Smooth muscle cell (in vitro differentiated cells): ENCODE results near the gene KIF3B. TPM values are rescaled to one million over a fixed set of nuclear protein-coding genes. Genes with fewer than 3 reads are reported as not detected.

Source experiments
- DNase-seq: peaks from one replicate; lab custom pipeline; 2025; ENCODE audit not compliant: unreplicated experiment; lab: John Stamatoyannopoulos, UW
- H2AFZ ChIP-seq: fragments of 200-600 bp; sonication (generic); 2 replicates; pipeline ENCODE4 v1.6.0; 2016; ENCODE audit warnings: antibody characterized with exemption, low read depth, mild to moderate bottlenecking
- H3F3A ChIP-seq: fragments of 200-600 bp; sonication (generic); 2 replicates; pipeline ENCODE4 v1.6.0; 2017; ENCODE audit warnings: antibody characterized with exemption, low read depth
- H3K27ac ChIP-seq: fragments of 200-600 bp; sonication (generic); 2 replicates; pipeline ENCODE4 v1.5.1; 2016; ENCODE audit warnings: low read depth, mild to moderate bottlenecking
- H3K27me3 ChIP-seq: fragments of 200-600 bp; sonication (generic); 2 replicates; pipeline ENCODE4 v1.6.1; 2016; ENCODE audit warnings: low read depth, mild to moderate bottlenecking
- H3K36me3 ChIP-seq: fragments of 200-600 bp; sonication (generic); 2 replicates; pipeline ENCODE4 v1.5.1; 2016; ENCODE audit warnings: low read depth
- H3K4me1 ChIP-seq: fragments of 200-600 bp; sonication (generic); 2 replicates; pipeline ENCODE4 v1.5.1; 2016; ENCODE audit warnings: low read depth
- H3K4me2 ChIP-seq: fragments of 200-600 bp; sonication (generic); 2 replicates; pipeline ENCODE4 v1.6.0; 2016; ENCODE audit warnings: mild to moderate bottlenecking
- H3K4me3 ChIP-seq: fragments of 200-600 bp; sonication (generic); 2 replicates; pipeline ENCODE4 v1.5.1; 2016; ENCODE audit warnings: mild to moderate bottlenecking
- H3K79me2 ChIP-seq: fragments of 200-600 bp; sonication (generic); 2 replicates; pipeline ENCODE4 v1.6.0; 2016; ENCODE audit warnings: low read depth, mild to moderate bottlenecking
- H3K9ac ChIP-seq: fragments of 200-600 bp; sonication (generic); 2 replicates; pipeline ENCODE4 v1.6.0; 2016; ENCODE audit warnings: low read depth
- H3K9me3 ChIP-seq: fragments of 200-600 bp; sonication (generic); replicated peaks from 2 replicates; pipeline ENCODE4 v1.5.1; 2016; ENCODE audit warnings: low read depth
- H4K20me1 ChIP-seq: fragments of 200-600 bp; sonication (generic); 2 replicates; pipeline ENCODE4 v1.6.0; 2016; ENCODE audit warnings: low read depth
- CTCF ChIP-seq: fragments of 200-600 bp; sonication (generic); IDR thresholded peaks from 2 replicates; pipeline ENCODE4 v1.5.1; 2017; ENCODE audit warnings: borderline replicate concordance, mild to moderate bottlenecking, antibody characterized with exemption; ENCODE audit not compliant: insufficient read depth, poor library complexity, severe bottlenecking
- WGBS: methylation state at CpG from one replicate; pipeline ENCODE4 v1.1.7; 2016; ENCODE audit warnings: low lambda C conversion rate; 5-methylcytosine and 5-hydroxymethylcytosine counted together
- polyA plus RNA-seq: library from polyadenylated mRNA; unstranded; fragments of >200 nt; fragmentation: Nextera tagmentation; extraction: Ambion mirVana; gene quantifications from 2 replicates; pipeline ENCODE4 v1.2.1, GENCODE V29; 2016
- total RNA-seq: library from RNA; depleted of rRNA; stranded (reverse); fragments of >200 nt; gene quantifications from 2 replicates; pipeline ENCODE4 v1.2.3, GENCODE V29; 2014

The KIF3B gene
- total and polyA plus RNA-seq, 2 experiments from 2014 or later = 8.2 to 20.0 TPM

- no peak for TF ChIP-seq CTCF
- H3K27ac ChIP-seq = no peak overlapping the region
- DNase-seq = no peak
- no peak overlapping the region for H2AFZ ChIP-seq
- no peaks in the 10 kb centered on the region for H3F3A ChIP-seq
- H3K9me3 ChIP-seq = no peaks in the 10 kb centered on the region
- no peaks in the 10 kb centered on the region for H3K79me2 ChIP-seq
- H3K4me2 ChIP-seq = no peak overlapping the region
- no peak overlapping the region for H3K4me3 ChIP-seq
- H4K20me1 ChIP-seq = no peaks in the 10 kb centered on the region
- no peaks in the 10 kb centered on the region for H3K36me3 ChIP-seq
- 87% methylated on average over 9 of the region's 9 CpGs for WGBS
- no peaks in the 10 kb centered on the region for H3K4me1 ChIP-seq
- H3K9ac ChIP-seq = no peak overlapping the region
- H3K27me3 ChIP-seq = no peaks in the 10 kb centered on the region
These were observed 38.7 kb upstream of the KIF3B start for GRCh38 chr20:32238483-32239425.

- Histone ChIP-seq H3K9ac (no peak overlapping the region), H3K4me1 (no peaks in the 10 kb centered on the region), H3K27ac (no peak overlapping the region), H3F3A (no peaks in the 10 kb centered on the region), H3K79me2 (no peaks in the 10 kb centered on the region), H3K36me3 (no peaks in the 10 kb centered on the region), H3K9me3 (no peaks in the 10 kb centered on the region), H3K27me3 (no peaks in the 10 kb centered on the region), H4K20me1 (no peaks in the 10 kb centered on the region), H2AFZ (no peak overlapping the region), H3K4me2 (no peak overlapping the region), H3K4me3 (no peak overlapping the region)
- DNase-seq = no peak
- 17% methylated on average over 1 of the region's 1 CpG for WGBS
- TF ChIP-seq CTCF = no peak
These were observed 37.2 kb upstream of the KIF3B start for GRCh38 chr20:32240205-32240604.

- no peaks in the 10 kb centered on the region for H3F3A ChIP-seq
- no peaks in the 10 kb centered on the region for H3K4me1 ChIP-seq
- no peak for DNase-seq
- H3K79me2 ChIP-seq = no peaks in the 10 kb centered on the region
- no peak overlapping the region for H3K27ac ChIP-seq
- H2AFZ ChIP-seq = no peak overlapping the region
- no peaks in the 10 kb centered on the region for H3K9me3 ChIP-seq
- no peaks in the 10 kb centered on the region for H4K20me1 ChIP-seq
- H3K27me3 ChIP-seq = no peaks in the 10 kb centered on the region
- H3K4me2 ChIP-seq = no peak overlapping the region
- 91% methylated on average over 4 of the region's 4 CpGs for WGBS
- H3K4me3 ChIP-seq = no peak overlapping the region
- H3K9ac ChIP-seq = no peak overlapping the region
- H3K36me3 ChIP-seq = no peaks in the 10 kb centered on the region
- no peak for TF ChIP-seq CTCF
These were observed 35.6 kb upstream of the KIF3B start for GRCh38 chr20:32241807-32242206.
